Measurements from ENCODE around the gene ID1. TPM values are rescaled to one million over a fixed set of nuclear protein-coding genes. Genes with fewer than 3 reads are reported as not detected.
A peak's percentile ranks its signal among the peaks of the same experiment; 100 is the strongest.

ID1 gene
- total and polyA plus RNA-seq, 2 of the 13 experiments (the other 11 are each of a cell fraction or from before 2014, with no cell fraction given) = 320 to 419 TPM

- TF ChIP-seq NFAT5 (CRISPR knock-in tag; IDR thresholded peaks at IDR 0.05) = 0 out of 2 replicates have a peak, but pooled peaks have one; percentile 19
- TF ChIP-seq, protein P1, sequence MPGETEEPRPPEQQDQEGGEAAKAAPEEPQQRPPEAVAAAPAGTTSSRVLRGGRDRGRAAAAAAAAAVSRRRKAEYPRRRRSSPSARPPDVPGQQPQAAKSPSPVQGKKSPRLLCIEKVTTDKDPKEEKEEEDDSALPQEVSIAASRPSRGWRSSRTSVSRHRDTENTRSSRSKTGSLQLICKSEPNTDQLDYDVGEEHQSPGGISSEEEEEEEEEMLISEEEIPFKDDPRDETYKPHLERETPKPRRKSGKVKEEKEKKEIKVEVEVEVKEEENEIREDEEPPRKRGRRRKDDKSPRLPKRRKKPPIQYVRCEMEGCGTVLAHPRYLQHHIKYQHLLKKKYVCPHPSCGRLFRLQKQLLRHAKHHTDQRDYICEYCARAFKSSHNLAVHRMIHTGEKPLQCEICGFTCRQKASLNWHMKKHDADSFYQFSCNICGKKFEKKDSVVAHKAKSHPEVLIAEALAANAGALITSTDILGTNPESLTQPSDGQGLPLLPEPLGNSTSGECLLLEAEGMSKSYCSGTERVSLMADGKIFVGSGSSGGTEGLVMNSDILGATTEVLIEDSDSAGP (CRISPR knock-in tag; IDR thresholded peaks at IDR 0.05; ENCODE audit: borderline replicate concordance) = 0 out of 2 replicates have a peak, but pooled peaks have one; percentile 6
- peak; percentile 61; the same call in 1 of the 2 replicates for TF ChIP-seq ZNF737 (CRISPR knock-in tag; IDR thresholded peaks at IDR 0.05; ENCODE audit: borderline replicate concordance)
- TF ChIP-seq KLF15 (CRISPR knock-in tag; IDR thresholded peaks at IDR 0.05; ENCODE audit: borderline replicate concordance) = 0 out of 2 replicates have a peak, but pooled peaks have one; percentile 62
- 0 out of 2 replicates have a peak, but pooled peaks have one; percentile 15 for TF ChIP-seq AHDC1 (CRISPR knock-in tag; IDR thresholded peaks at IDR 0.05; ENCODE audit: borderline replicate concordance)
- TF ChIP-seq, protein P2, sequence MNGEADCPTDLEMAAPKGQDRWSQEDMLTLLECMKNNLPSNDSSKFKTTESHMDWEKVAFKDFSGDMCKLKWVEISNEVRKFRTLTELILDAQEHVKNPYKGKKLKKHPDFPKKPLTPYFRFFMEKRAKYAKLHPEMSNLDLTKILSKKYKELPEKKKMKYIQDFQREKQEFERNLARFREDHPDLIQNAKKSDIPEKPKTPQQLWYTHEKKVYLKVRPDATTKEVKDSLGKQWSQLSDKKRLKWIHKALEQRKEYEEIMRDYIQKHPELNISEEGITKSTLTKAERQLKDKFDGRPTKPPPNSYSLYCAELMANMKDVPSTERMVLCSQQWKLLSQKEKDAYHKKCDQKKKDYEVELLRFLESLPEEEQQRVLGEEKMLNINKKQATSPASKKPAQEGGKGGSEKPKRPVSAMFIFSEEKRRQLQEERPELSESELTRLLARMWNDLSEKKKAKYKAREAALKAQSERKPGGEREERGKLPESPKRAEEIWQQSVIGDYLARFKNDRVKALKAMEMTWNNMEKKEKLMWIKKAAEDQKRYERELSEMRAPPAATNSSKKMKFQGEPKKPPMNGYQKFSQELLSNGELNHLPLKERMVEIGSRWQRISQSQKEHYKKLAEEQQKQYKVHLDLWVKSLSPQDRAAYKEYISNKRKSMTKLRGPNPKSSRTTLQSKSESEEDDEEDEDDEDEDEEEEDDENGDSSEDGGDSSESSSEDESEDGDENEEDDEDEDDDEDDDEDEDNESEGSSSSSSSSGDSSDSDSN (CRISPR knock-in tag; IDR thresholded peaks at IDR 0.05) = 0 out of 2 replicates have a peak, but pooled peaks have one; percentile 23
Measured at GRCh38 chr20:31574986-31575385, 30.1 kb upstream of the ID1 start (continued).

Measured in HepG2 (cell line).